Smooth muscle cell (in vitro differentiated cells): Measurements from ENCODE around the gene MYO18A. TPM values are rescaled to one million over a fixed set of nuclear protein-coding genes. Genes with fewer than 3 reads are reported as not detected.

Experiments used
- DNase-seq: peaks from one replicate; lab custom pipeline; 2025; ENCODE audit not compliant: unreplicated experiment; lab: John Stamatoyannopoulos, UW
- H2AFZ ChIP-seq: fragments of 200-600 bp; sonication (generic); 2 replicates; pipeline ENCODE4 v1.6.0; 2016; ENCODE audit warnings: antibody characterized with exemption, low read depth, mild to moderate bottlenecking
- H3F3A ChIP-seq: fragments of 200-600 bp; sonication (generic); 2 replicates; pipeline ENCODE4 v1.6.0; 2017; ENCODE audit warnings: antibody characterized with exemption, low read depth
- H3K27ac ChIP-seq: fragments of 200-600 bp; sonication (generic); 2 replicates; pipeline ENCODE4 v1.5.1; 2016; ENCODE audit warnings: low read depth, mild to moderate bottlenecking
- H3K27me3 ChIP-seq: fragments of 200-600 bp; sonication (generic); 2 replicates; pipeline ENCODE4 v1.6.1; 2016; ENCODE audit warnings: low read depth, mild to moderate bottlenecking
- H3K36me3 ChIP-seq: fragments of 200-600 bp; sonication (generic); 2 replicates; pipeline ENCODE4 v1.5.1; 2016; ENCODE audit warnings: low read depth
- H3K4me1 ChIP-seq: fragments of 200-600 bp; sonication (generic); 2 replicates; pipeline ENCODE4 v1.5.1; 2016; ENCODE audit warnings: low read depth
- H3K4me2 ChIP-seq: fragments of 200-600 bp; sonication (generic); 2 replicates; pipeline ENCODE4 v1.6.0; 2016; ENCODE audit warnings: mild to moderate bottlenecking
- H3K4me3 ChIP-seq: fragments of 200-600 bp; sonication (generic); 2 replicates; pipeline ENCODE4 v1.5.1; 2016; ENCODE audit warnings: mild to moderate bottlenecking
- H3K79me2 ChIP-seq: fragments of 200-600 bp; sonication (generic); 2 replicates; pipeline ENCODE4 v1.6.0; 2016; ENCODE audit warnings: low read depth, mild to moderate bottlenecking
- H3K9ac ChIP-seq: fragments of 200-600 bp; sonication (generic); 2 replicates; pipeline ENCODE4 v1.6.0; 2016; ENCODE audit warnings: low read depth
- H3K9me3 ChIP-seq: fragments of 200-600 bp; sonication (generic); replicated peaks from 2 replicates; pipeline ENCODE4 v1.5.1; 2016; ENCODE audit warnings: low read depth
- H4K20me1 ChIP-seq: fragments of 200-600 bp; sonication (generic); 2 replicates; pipeline ENCODE4 v1.6.0; 2016; ENCODE audit warnings: low read depth
- WGBS: methylation state at CpG from one replicate; pipeline ENCODE4 v1.1.7; 2016; ENCODE audit warnings: low lambda C conversion rate; 5-methylcytosine and 5-hydroxymethylcytosine counted together
- polyA plus RNA-seq: library from polyadenylated mRNA; unstranded; fragments of >200 nt; fragmentation: Nextera tagmentation; extraction: Ambion mirVana; gene quantifications from 2 replicates; pipeline ENCODE4 v1.2.1, GENCODE V29; 2016
- total RNA-seq: library from RNA; depleted of rRNA; stranded (reverse); fragments of >200 nt; gene quantifications from 2 replicates; pipeline ENCODE4 v1.2.3, GENCODE V29; 2014
- TF ChIP-seq, protein P1 (sequence below): fragments of 200-600 bp; sonication (generic); IDR thresholded peaks from 2 replicates; pipeline ENCODE4 v1.5.1; 2017; ENCODE audit warnings: borderline replicate concordance, mild to moderate bottlenecking, antibody characterized with exemption; ENCODE audit not compliant: insufficient read depth, poor library complexity, severe bottlenecking

MYO18A gene
- total and polyA plus RNA-seq, 2 experiments from 2014 or later: 18.0 to 22.1 TPM

DNA sequence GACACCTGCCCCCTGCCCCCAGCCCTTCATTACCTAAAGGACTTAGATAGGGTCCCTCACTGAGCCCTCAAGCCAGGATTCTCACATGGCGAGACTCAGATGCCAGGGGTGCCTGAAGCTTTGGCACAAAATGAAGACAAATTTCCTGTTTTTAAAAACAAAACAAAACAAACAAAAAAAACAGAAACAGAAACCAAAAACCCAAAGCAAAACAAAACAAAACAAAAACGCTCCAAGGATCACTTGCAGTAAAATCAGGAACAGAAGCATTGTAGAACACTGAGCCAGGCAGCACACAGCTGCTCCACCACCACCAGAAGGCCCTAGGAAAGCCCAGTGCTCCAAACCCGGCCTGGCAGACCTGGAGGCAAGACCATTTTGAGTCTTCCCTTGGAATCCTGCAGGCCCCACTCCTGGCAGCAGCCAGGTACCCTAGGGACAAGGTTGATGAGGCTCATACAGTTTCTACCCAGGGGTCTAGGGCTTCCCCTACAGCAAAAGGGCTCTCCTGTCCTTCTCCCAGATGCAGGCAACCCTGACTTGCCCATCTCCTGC lies 20.8 kb downstream of the MYO18A start:
- Histone ChIP-seq H3K4me1 (peaks cover 24% of the 10 kb centered on the region), H3K36me3 (no peaks in the 10 kb centered on the region), H3F3A (peaks cover 3% of the 10 kb centered on the region), H3K4me2 (peak overlapping the region; percentile 62), H3K9ac (no peak overlapping the region), H3K9me3 (no peaks in the 10 kb centered on the region), H3K27ac (no peak overlapping the region), H4K20me1 (peaks cover 95% of the 10 kb centered on the region), H3K4me3 (no peak overlapping the region), H2AFZ (no peak overlapping the region), H3K27me3 (no peaks in the 10 kb centered on the region), H3K79me2 (peaks cover 4% of the 10 kb centered on the region)
- TF ChIP-seq, protein P1, sequence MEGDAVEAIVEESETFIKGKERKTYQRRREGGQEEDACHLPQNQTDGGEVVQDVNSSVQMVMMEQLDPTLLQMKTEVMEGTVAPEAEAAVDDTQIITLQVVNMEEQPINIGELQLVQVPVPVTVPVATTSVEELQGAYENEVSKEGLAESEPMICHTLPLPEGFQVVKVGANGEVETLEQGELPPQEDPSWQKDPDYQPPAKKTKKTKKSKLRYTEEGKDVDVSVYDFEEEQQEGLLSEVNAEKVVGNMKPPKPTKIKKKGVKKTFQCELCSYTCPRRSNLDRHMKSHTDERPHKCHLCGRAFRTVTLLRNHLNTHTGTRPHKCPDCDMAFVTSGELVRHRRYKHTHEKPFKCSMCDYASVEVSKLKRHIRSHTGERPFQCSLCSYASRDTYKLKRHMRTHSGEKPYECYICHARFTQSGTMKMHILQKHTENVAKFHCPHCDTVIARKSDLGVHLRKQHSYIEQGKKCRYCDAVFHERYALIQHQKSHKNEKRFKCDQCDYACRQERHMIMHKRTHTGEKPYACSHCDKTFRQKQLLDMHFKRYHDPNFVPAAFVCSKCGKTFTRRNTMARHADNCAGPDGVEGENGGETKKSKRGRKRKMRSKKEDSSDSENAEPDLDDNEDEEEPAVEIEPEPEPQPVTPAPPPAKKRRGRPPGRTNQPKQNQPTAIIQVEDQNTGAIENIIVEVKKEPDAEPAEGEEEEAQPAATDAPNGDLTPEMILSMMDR: no peak
- DNase-seq: no peak
- 67% methylated on average over 3 of the region's 3 CpGs for WGBS

DNA sequence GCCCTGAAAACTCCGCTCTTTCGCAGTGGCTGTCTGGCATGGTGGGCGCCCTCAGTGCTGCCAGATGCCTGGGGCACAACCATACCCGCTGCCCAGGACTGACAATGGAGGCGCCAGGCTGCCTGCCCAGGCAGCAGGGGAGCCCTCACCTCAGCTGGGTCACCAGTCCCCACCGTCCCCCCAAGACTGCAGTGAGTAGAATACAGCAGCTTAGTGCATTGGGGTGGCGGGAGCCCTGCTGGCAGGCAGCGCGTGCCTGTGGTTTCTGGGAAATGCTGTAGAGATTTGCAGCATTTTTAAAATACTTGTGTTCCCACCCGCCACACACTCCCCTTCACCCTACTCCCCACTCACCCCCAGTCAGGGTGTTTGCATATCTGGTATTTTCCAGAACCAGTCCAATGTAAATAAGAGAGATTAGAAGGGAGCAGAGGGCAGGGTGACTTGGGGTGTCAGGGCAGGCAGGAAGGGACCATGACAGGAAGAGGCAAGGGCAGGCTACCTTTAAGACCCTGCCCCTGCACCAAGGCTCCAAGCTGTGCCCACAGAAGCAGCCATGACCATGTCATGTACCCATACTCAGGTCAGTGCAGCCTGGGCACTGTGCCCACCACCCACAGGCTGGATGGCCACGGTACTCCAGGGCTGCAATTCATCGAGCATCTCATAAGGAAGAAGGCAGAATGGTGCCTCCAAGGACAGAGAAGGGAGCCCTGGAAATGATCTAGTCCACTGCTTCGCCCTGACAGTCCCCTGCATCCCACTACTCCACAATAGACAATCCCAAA lies 21.5 kb downstream of the MYO18A start:
- H3K36me3 ChIP-seq: no peaks in the 10 kb centered on the region
- H3K27ac ChIP-seq: no peak overlapping the region
- H3K9ac ChIP-seq: no peak overlapping the region
- H3K4me1 ChIP-seq: peaks cover 24% of the 10 kb centered on the region
- H3K4me3 ChIP-seq: no peak overlapping the region
- TF ChIP-seq, protein P1: no peak
- 55% methylated on average over 13 of the region's 13 CpGs for WGBS
- no peak overlapping the region for H2AFZ ChIP-seq
- H3K27me3 ChIP-seq: no peaks in the 10 kb centered on the region
- peaks cover 3% of the 10 kb centered on the region for H3F3A ChIP-seq
- peak overlapping the region; percentile 62 for H3K4me2 ChIP-seq
- peaks cover 88% of the 10 kb centered on the region for H4K20me1 ChIP-seq
- peaks cover 4% of the 10 kb centered on the region for H3K79me2 ChIP-seq
- no peaks in the 10 kb centered on the region for H3K9me3 ChIP-seq
- no peak for DNase-seq

DNA sequence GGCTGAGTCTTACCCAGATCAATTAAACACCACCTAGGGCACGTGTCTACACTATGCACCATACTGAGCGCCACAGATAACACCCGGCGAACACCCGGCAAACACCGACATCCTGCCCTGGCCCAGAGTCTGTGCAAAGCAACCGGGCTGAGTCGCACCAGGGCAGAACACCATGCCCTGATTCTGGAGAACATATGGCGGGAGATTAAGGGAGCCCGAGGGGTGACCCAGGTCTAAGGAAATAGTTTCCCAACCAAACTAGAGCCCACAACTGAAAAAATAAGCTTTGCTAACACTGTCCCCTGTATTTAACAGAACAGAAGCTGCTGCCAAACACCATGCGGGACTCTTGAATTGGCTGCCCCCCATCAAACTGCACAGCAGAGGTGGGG lies 22.1 kb downstream of the MYO18A start:
- Histone ChIP-seq H3K36me3 (no peaks in the 10 kb centered on the region), H3K9ac (no peak overlapping the region), H3K27ac (no peak overlapping the region), H3F3A (peaks cover 3% of the 10 kb centered on the region), H3K9me3 (no peaks in the 10 kb centered on the region), H3K4me3 (no peak overlapping the region), H4K20me1 (peaks cover 82% of the 10 kb centered on the region), H3K79me2 (peaks cover 5% of the 10 kb centered on the region), H3K4me1 (peaks cover 24% of the 10 kb centered on the region), H2AFZ (no peak overlapping the region), H3K27me3 (no peaks in the 10 kb centered on the region), H3K4me2 (peak overlapping the region; percentile 62)
- TF ChIP-seq, protein P1: no peak
- no peak for DNase-seq
- 73% methylated on average over 11 of the region's 11 CpGs for WGBS

DNA sequence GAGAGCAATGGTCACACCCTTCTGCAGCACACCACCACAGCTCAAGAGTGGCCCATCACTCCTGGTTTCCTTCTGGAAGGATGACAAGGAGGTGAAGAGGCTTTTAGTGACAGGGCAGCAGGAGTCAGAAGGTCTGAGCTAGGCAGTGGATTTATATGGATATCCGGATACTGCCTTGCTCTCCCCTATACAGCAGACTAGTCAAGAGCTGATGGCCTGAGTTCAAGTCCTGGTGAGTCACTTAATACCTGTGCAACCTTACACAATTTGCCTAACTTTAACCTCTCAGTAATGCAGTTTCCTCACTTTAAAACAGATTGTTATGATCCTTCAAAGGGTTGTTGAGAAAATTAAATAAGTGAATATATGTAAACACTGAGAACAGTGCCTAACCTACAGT lies 22.9 kb downstream of the MYO18A start:
- Histone ChIP-seq H3K36me3 (no peaks in the 10 kb centered on the region), H3K27ac (no peak overlapping the region), H3K4me2 (no peak overlapping the region), H4K20me1 (peaks cover 74% of the 10 kb centered on the region), H3K79me2 (peaks cover 11% of the 10 kb centered on the region), H3K9ac (no peak overlapping the region), H3K4me1 (peaks cover 24% of the 10 kb centered on the region), H3K9me3 (no peaks in the 10 kb centered on the region), H3K4me3 (no peak overlapping the region), H3F3A (peaks cover 3% of the 10 kb centered on the region), H2AFZ (no peak overlapping the region), H3K27me3 (no peaks in the 10 kb centered on the region)
- 100% methylated on average over 1 of the region's 1 CpG for WGBS
- TF ChIP-seq, protein P1: no peak
- no peak for DNase-seq
